ENCODE results near the gene BPI.

Gene BPI

DNA sequence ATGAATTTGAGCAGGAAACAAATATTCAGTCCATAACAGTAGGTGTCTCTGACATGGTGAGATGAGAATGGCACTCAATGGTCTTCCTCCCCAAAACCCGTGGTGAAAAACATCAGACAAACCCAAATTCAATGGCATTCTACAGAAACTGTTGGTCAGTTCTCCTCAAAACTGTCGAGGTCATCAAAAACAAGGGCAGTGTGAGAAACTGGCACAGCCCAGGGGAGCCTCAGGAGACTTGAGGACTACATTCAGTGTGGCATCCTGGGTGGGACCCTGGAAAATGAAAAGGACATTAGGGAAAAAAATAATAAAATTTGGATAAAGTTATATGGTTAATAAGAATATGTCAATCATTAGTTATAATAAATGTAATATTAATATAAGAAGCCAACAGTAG, 82.9 kb downstream of the BPI start:
- no peaks in the 10 kb centered on the region for H4K20me1 ChIP-seq (ENCODE audit: low read depth, low read length)
- no peak for TF ChIP-seq EZH2phosphoT487 (conservative IDR thresholded peaks at IDR 0.05; ENCODE audit: low read length)
- TF ChIP-seq, protein P1, sequence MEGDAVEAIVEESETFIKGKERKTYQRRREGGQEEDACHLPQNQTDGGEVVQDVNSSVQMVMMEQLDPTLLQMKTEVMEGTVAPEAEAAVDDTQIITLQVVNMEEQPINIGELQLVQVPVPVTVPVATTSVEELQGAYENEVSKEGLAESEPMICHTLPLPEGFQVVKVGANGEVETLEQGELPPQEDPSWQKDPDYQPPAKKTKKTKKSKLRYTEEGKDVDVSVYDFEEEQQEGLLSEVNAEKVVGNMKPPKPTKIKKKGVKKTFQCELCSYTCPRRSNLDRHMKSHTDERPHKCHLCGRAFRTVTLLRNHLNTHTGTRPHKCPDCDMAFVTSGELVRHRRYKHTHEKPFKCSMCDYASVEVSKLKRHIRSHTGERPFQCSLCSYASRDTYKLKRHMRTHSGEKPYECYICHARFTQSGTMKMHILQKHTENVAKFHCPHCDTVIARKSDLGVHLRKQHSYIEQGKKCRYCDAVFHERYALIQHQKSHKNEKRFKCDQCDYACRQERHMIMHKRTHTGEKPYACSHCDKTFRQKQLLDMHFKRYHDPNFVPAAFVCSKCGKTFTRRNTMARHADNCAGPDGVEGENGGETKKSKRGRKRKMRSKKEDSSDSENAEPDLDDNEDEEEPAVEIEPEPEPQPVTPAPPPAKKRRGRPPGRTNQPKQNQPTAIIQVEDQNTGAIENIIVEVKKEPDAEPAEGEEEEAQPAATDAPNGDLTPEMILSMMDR (IDR thresholded peaks at IDR 0.05; ENCODE audit: insufficient read depth, low read length, poor library complexity, severe bottlenecking), result no peak
- H3K4me2 ChIP-seq (ENCODE audit: low read depth, low read length, poor library complexity, severe bottlenecking), result no peak overlapping the region
- H2AFZ ChIP-seq (ENCODE audit: low read depth, low read length, severe bottlenecking), result no peak overlapping the region
- H3K79me2 ChIP-seq (ENCODE audit: insufficient read depth, low read length), result no peaks in the 10 kb centered on the region
- H3F3A ChIP-seq (ENCODE audit: insufficient read depth), result no peaks in the 10 kb centered on the region
- no peak overlapping the region for H3K9ac ChIP-seq (ENCODE audit: low read length)
- H3K27ac ChIP-seq (ENCODE audit: low read depth, low read length), result no peak overlapping the region
- H3K9me2 ChIP-seq (replicated peaks; ENCODE audit: insufficient read depth, low read length), result no peaks in the 10 kb centered on the region
- H3K36me3 ChIP-seq (ENCODE audit: low read length), result no peaks in the 10 kb centered on the region
- H3K27me3 ChIP-seq (ENCODE audit: low read length), result no peaks in the 10 kb centered on the region
- 0 out of 2 replicates have a peak, but pooled peaks cover 5% of the 10 kb centered on the region for H3K9me3 ChIP-seq (ENCODE audit: insufficient read depth, low read length)
- no peak overlapping the region for H3K4me3 ChIP-seq (ENCODE audit: insufficient read depth, low read length, poor library complexity, severe bottlenecking)

Measured in SU-DHL-6 (cell line).